Left lobe of liver (tissue), 2 donors: ENCODE data around the gene SLC24A3. TPM values are rescaled to one million over a fixed set of nuclear protein-coding genes. Genes with fewer than 3 reads are reported as not detected.

Source experiments
- ATAC-seq: fragments of 200-7000 bp; cut with Tn5 transposase; one replicate; pipeline ENCODE4 v1.9.1; 2020; ENCODE audit warnings: mild to moderate bottlenecking, moderate library complexity
- DNase-seq: peaks from one replicate; pipeline ENCODE4 v3.0.0-alpha.2; 2020; ENCODE audit warnings: low spot score
- total RNA-seq: library from RNA; stranded (reverse); gene quantifications from one replicate; pipeline ENCODE4 v1.2.1, GENCODE V29; 2021
- donor health status: DM: no; HTN: no; CAD: no; lungs with moderate emphysema.
- donor health status: DM: no; HTN: yes; CAD: no.

SLC24A3 gene
- total RNA-seq, 1 donor from 2014 or later = 0.35 TPM

DNA sequence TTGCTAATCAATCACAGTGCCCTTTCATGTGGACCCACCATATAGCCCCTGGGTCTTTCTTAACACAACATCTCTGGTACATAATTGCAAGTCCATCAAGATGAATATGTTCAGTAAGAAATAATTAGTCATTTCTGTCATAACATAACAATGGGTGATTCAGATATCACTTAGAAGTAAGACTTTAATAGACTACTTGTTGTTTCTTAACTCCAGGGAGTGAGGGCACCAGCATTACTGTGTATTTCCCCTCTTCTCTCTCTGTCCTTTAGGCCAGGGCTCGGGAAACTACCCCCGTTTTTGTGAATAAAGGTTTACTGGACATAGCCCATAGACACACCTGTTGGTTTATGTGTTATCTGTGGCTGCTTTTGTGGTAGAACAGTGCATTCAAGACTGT lies 123.5 kb downstream of the SLC24A3 start:
- ATAC-seq (no peak), DNase-seq (no peak)

DNA sequence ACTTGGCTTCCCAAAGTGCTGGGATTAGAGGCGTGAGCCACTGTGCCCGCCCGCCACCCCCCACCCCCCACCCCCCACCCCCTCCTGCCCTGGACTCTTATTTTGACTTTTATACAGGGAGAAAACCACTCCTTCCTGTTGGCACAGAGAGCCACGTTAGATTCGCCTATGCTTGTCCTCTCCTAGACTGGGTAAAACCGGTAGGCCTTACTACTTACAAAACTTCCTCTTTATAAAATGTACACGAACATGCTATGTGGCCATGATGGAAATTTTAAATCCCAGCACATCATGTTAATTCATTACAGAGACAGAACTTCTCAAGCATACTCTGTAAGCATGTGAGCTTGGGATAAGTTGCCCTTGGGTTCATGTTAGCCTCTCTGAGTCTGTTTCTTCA lies 124.2 kb downstream of the SLC24A3 start:
- no peak for ATAC-seq
- DNase-seq = no peak

DNA sequence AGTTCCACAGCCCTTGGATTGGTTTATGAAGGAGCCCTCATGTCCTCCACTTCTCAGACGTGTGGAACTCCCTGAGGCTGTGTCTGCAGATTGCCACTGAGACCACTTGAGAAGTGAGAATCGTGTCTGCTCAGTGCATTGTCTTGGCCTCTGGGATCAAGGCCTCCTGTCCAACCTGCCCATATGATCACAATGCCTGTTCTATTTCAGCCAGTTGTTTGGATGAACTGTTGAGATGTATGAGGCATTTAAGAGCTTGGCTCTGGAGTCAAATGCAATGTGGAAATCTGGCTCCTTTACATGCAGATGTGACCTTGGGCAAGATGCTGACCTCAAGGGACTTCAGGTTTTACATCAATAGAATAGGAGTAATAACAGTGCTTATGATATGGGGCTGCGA lies 125.9 kb downstream of the SLC24A3 start:
- no peak for DNase-seq
- no peak for ATAC-seq

DNA sequence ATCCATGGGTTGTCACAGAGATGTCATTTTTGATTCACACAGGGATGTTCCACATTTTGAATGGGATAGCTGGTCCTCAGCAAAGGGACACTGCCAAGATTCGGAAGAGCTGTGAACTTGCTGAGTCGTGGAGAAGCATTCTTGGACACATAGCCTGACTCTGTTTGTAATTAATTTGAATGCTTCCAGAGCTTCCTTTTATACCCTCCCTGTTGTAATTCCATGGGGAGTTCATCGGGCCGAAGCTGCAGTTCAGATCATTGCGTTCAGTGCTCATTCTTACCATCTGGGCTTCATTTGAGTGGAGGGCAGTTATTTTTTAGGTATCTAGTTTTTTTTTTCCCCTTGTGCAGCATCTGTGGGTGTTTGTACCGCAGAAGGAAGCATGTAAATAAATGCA lies 126.5 kb downstream of the SLC24A3 start:
- no peak for DNase-seq
- ATAC-seq = no peak

DNA sequence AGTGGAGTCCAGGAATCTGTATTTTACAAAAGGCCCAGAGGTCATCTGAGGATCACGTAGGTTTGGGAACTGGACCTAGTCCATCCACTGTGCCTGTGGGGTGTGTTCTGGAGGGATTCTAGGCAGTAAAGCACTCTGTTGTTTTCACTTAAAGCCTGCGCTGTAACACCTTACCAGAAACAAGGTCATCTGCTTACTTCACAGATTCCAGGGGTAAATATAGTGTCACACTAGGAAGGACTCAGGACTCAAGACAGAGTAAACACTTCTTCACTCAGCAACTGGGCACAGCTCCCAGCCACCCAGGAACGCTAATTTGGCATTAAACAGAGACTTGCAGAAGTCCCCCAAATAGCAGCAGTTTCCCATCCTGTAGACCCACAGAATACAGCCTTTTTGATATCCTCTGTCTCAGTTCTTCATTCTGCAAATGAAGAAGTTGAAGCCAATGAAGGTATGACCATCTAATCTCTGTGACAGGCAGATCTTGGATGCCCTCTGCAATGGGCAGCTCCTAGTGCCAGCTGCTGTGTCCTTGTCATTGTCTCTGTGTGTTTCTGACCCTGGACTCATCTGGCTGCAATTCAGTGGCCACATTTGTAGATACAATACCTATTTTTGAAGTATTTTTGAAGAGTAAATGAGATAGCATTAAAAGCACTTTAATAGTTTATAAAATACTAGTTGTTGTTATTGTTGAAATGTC lies 129.1 kb downstream of the SLC24A3 start:
- ATAC-seq (no peak), DNase-seq (no peak)

DNA sequence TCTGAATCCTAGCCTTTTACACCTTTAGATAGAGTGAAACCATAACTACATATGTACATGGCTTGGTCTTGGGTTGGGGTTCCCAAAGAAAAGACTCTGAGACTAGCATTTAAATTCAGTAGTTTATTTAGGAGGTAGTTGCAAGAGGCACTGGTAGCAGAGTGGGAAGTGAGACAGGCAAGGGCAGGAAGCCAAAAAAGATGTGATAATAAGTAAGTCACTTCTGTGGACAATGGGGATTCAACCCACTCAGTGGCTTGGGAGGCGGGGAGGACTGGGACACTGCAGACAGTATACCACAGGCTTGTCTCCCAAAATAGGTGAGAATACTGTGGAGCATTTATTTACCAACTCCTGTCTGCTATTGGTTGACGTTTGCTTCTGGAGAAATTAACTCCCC lies 131.9 kb downstream of the SLC24A3 start:
- DNase-seq (no peak), ATAC-seq (no peak)

DNA sequence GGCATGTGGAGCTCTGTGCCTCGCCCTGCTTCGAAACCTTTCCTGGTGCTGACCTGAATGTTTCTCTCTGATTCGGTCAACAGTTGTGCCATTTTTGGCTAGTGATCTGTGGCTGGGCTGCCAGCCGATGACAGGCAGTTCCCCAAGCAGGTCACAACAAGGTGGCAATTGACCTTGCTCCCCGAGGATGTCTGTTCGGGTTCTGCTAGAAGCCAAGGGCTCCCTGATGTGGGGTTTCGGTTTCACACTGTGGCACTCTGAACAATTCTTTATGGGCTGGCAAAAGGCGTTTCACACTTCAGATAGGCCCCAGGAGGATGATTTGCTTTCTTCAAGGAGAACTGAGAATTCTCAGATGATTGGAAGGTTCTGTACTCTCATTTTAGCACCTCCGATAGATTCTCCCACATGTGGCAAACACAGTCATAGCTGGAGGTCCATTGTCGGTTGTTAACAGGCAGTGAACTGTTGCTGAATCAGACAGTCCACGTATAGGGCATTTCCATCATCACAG lies 135.6 kb downstream of the SLC24A3 start:
- no peak for ATAC-seq
- no peak for DNase-seq

DNA sequence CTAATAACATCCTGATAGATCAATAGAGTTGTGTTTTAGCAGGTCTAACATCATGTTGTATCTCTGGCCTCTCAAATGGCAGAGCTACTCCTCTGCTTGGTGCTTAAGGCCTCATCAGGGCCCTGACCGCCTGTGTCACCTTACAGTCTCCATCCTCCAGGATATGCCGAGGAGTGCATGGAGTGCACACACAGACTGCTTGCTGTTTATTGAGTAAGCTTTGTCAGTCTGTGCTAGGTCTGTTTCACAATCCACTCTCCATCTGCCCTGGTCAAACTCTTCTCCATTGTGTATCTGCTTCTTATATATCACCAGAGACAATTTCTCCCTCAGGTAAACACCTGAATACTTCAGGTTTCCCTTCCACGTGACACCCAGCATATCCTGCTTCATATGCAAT lies 136.1 kb downstream of the SLC24A3 start:
- ATAC-seq (no peak), DNase-seq (no peak)

DNA sequence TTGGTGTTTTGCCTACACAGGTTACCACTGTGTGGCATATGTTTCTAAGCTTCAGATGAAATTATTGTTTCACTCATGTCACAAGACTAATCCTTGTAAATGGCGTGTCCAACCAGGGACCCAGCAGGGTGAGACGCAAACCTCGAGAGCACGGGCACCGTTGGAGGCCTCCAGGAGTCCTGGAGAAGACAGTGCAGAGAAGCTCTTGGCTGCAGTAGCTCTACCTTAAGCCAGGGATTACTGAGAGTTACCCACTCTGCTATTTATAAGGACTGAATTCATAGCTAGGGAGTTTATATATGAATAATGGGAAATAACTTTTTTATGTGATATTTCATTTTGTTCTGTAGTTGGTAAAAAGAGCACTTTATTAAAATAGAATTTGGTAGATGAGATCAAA lies 137.4 kb downstream of the SLC24A3 start:
- no peak for DNase-seq
- no peak for ATAC-seq

DNA sequence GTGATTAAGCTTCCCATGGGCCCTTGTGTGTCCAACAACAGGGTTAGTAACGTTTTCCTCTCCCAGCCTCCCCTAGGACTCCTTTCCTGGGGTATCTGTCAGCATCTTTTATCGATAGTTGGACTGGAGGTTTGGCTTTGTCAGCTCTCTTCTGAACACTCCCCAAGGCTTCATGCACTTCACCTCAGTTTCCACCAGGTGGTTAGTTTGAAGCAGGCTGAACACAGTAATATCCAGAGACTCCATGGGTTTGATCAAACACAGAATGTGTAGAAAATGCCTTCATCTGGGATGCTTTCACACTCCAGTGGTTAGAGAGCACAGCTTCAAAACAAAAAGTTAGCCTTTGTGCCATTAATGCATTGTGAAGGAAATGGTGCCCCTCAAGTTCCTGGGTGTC lies 139.1 kb downstream of the SLC24A3 start:
- ATAC-seq = no peak
- no peak for DNase-seq

DNA sequence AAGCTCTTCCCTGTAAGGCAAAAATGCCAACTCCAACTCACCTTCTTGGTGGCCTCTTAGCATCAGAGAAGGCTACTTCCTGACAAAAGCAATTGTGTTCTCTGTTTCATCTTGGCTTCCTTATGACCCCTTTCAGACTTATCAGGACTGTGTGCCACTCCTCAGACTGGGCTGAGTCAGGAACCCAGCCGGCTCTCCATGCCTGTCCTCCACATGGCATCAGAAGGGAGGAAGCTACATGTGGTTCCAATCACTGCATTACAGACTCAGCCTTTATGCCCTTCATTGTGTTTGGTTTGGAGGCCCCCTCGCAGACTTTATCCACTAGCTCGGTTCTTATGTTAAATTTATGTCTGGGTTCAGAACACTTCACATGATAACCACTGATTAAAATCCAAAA lies 142.5 kb downstream of the SLC24A3 start:
- DNase-seq (no peak), ATAC-seq (no peak)

DNA sequence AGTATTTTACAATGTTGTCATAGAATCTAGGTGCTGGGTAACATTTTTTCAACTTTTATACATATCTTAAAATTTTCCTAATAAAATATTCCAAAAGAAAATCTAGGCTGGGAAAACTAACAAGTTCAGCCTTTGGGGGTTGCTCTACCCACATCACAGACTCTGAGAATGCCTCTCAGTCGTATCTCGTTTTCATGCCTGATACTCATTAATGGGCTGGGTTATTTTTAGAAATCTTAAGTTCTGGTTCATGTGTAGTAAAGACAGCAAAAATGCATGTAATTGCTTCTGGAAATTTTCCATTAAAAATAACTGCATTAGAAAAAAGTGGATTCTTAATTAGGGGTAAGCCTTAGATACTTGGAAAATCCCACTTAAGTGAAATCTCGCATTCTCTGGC lies 149.3 kb downstream of the SLC24A3 start:
- no peak for ATAC-seq
- DNase-seq = no peak

DNA sequence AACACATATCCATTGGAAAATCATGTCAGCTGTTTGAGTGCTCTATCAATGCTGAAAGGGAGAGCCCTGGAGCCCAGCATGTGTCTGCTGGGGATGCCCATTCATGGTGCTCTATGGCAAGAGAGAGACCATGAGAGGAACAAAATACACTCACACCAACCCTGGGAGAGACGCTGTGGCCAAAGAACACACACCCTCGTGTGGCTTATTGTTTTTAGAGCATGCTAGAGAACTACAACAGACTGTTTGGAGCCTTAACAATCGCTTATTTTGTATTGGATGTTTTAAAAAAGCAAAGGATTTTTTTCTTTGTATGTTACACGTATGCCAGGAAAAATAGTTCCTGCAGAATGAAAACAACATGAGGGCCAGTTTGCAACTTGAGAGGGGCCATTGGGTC lies 151.0 kb downstream of the SLC24A3 start:
- DNase-seq = no peak
- ATAC-seq = no peak

DNA sequence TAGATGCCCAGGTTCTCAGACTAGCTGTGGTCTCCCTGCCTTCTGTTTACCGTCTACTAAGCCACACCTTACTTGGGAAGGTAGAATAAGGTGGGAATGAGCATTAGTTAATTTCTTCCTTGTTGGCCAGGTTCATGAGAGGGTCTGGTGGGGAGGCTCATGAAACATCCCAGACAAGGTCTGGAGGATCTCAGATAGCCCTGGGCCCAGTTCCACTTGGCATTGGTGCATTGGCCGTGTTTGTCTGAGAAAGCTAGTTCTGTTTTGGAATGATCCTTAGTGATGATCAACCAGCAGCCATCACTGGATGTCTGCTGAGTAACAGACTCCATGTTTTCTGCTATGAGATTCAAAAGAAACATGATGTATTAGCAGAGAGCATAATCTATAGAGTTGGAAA lies 155.1 kb downstream of the SLC24A3 start:
- ATAC-seq = no peak

DNA sequence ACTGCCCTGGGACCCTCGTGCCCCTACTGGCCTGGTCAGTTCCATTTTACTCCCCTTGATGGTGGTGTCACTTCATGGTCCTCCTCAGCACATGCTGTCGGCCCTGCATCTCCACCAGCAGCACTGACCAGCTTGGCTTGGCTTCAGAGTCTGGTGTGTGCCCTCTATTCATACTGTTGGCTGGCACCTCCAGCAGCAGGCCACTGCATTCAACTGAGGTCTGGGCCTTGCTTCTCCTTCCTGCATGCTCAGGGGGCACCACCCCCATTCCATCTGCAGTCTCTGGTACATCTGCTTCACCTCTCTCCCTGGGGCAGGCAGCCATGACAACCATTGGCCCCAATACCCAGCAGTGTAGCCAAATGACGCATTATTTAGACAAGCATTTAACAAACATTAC lies 155.9 kb downstream of the SLC24A3 start:
- no peak for DNase-seq
- ATAC-seq = no peak

More for the DNA sequence above, 155.1 kb downstream of the SLC24A3 start:
- no peak for DNase-seq

DNA sequence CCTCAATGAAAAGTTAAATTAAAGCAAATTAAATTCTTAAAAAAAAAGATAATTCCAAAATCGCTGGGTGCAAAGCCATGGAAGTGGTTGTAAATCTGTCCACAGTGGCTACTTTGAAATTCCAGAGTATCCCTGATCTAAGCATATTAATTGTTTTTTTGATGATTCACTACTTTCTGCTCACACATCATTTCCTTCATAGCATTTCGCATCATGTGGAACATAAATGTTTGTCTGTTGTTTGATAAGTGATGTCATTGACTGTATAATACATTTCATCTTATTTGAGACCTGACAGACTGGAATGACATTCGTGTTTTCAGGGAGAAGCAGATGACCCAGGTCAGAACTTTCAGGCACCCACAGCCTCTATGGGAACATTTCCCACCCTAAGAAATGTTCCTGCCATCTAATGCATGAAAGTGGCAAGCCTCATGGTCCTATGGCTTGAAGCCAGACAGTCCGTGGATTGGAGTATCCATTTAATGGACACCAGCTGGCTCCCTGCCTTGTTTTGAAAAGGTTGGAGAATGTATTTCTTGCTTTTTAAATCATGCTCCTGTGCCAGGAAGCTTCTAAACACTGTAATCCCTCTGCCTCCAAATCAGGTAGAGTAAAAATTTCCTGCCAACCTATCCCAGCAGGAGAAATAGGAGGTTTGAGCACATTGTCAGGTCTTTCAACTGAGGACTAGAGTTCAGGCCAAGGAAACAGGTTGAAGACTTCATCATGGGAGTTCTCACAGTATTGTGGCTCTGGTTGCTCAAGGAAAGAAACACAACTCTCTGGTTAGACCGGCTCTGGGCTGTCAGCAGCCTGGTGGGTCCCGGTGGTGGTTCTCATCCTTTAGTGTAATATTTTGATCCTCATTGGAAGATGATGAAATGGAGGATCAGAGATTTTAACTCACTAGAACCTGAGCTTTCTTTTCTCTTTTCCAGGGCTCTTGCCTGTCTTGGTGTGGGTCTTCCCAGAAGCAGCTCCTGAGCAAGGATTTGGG lies 157.9 kb downstream of the SLC24A3 start:
- DNase-seq (no peak), ATAC-seq (no peak)

DNA sequence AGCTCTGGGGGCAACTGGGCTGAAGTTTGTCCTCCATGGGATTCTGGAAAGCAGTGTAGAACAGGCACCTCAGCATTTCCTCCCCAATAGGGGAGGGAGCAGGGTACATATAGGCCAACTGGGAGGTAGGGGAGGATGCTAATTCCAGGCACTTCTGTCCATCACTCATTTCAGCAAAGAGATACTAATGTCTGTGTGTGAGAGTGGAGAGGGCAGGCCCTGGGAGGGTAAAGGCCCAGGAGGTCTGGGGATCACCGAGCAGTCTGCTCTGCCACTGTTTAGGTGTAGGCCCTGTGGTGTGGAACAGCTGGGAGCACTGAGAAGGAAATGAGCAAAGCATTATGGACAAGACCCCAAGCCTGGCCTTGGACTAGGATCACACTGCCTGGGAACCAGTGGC lies 158.7 kb downstream of the SLC24A3 start:
- ATAC-seq = no peak
- no peak for DNase-seq

DNA sequence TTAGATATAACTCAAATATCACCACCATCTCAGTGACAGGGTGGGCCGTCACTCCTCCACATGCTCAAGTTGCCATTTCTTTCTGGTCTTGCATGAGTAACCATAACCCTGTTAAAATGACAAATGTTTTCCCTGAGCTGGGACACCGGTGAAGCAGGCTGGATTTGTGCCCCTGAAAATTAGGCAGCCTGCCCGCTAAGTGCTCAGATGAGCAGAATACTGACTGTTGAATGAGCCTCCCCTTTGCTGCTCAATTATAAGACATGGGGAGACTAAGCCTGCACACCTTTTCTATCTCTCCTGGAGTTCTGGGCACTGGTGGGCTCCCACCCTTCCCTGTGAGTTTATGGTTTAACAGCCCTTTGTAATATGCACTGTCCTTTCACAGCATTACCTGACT lies 161.8 kb downstream of the SLC24A3 start:
- DNase-seq = no peak
- ATAC-seq = no peak

DNA sequence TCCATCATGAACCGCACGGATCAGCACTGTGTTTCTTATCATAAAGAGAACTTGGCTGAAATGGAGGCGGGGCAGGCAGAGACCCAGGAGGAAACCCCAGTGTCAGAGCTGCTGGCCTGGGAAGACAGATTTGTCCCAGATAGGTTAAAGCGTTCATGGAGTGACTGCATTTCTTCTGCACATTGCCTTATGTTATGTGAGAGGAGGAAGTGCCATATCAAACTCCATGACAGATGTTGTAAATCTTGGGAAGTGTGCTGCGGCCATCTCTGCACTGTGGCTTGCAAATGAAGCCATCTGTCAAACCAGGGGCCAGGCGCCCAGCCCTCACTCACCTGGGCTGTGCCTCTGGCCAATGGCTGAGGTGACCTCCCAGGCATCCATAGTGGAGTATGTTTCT lies 163.0 kb downstream of the SLC24A3 start:
- ATAC-seq (no peak), DNase-seq (no peak)

DNA sequence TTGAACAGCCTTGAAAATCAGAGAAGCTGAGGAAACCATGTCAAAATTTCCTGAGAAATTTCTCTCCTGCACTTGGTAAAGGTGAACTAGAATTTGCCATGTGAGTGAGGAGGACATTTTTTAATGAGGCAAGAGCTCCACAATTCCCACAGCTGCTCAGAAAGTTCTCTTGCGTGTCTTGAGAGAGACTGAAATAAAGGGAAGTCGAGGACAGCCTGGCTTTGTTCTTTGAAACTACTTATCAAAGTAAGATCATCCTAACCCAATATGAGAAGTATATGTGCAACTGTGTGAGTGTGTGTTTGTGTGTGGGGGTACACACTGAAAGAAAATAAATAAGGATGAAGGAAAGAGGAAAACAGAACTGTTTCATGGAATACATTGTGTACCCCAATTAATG lies 163.4 kb downstream of the SLC24A3 start:
- ATAC-seq = no peak
- DNase-seq = no peak

DNA sequence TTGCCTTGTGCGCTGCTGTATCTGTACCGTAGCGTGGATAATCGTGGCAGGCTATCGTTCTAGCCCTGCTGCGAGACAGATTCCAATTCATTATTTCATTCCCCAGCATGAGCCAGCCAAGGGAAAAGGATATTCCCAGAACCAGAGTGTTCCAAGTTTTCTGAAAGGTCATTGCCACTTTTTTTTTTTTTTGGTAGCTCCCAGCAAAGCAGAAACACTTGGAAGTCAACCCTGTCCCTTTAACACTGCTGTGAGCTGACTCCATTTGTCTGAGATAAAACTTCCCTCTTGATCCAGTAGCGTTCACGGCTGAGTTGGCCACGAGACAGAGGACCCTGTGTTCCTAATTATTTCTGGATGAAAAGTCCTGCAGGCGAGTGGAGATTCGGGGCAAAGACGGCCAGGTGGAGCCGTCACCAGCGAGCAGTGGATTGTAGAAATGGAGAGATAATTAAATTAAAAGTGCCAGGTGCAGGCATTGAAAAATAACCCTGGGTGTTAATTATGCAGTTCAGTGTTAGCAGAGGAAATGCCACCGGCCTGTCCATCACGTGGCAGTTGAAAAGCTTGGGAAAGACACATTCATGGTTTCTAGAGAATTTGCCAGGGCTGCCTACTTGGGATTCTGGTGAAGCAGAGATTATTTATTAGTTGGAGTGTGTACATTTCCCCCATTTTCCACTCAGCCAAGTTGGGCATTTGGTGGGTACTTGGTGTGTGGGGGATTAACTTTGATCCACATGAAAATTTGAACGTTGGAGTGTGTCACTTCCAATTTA lies 164.2 kb downstream of the SLC24A3 start:
- ATAC-seq (peak; percentile 27), DNase-seq (no peak)
